OCI-LY3 (cell line): Measurements from ENCODE around the gene SRP9.

Experiments
- CTCF ChIP-seq: fragments of 200-600, 300-600 bp; sonication (generic); IDR thresholded peaks from 2 replicates; pipeline ENCODE4 v1.5.1; 2014; ENCODE audit warnings: antibody characterized with exemption, low read length, low read depth
- EZH2phosphoT487 ChIP-seq: fragments of 200-600 bp; shearing (Covaris generic); IDR thresholded peaks from 2 replicates; pipeline ENCODE4 v1.6.1; 2018; ENCODE audit warnings: antibody characterized with exemption, mixed run types, low read depth

GRCh38 chr1:225739542-225740107 lies 38.0 kb upstream of the SRP9 start:
- no peak for TF ChIP-seq CTCF
- TF ChIP-seq EZH2phosphoT487, result no peak
